ENCODE measurements around the gene TOR2A.

DNA sequence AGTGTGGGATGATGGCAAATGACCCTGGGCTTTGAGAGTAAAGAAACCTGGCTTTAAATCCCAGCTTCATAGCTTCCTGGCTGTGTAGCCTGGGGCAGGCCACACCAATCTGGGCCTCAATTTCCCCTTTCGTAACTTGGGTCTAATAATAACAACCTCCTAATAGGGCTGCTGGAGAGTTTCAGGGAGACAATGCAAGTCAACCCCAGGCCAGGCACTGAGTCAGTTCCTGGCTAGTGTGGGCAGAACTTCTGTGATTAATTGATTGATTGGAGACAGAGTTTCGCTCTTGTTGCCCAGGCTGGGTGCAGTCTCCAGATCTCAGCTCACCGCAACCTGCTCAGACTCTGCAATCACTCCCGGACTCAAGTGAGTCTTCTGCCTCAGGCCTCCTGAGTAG, 46.7 kb upstream of the TOR2A start:
- TF ChIP-seq, protein P1, sequence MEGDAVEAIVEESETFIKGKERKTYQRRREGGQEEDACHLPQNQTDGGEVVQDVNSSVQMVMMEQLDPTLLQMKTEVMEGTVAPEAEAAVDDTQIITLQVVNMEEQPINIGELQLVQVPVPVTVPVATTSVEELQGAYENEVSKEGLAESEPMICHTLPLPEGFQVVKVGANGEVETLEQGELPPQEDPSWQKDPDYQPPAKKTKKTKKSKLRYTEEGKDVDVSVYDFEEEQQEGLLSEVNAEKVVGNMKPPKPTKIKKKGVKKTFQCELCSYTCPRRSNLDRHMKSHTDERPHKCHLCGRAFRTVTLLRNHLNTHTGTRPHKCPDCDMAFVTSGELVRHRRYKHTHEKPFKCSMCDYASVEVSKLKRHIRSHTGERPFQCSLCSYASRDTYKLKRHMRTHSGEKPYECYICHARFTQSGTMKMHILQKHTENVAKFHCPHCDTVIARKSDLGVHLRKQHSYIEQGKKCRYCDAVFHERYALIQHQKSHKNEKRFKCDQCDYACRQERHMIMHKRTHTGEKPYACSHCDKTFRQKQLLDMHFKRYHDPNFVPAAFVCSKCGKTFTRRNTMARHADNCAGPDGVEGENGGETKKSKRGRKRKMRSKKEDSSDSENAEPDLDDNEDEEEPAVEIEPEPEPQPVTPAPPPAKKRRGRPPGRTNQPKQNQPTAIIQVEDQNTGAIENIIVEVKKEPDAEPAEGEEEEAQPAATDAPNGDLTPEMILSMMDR (IDR thresholded peaks at IDR 0.05; ENCODE audit: low read depth, low read length): no peak
- no peak for TF ChIP-seq EZH2phosphoT487 (IDR thresholded peaks at IDR 0.05; ENCODE audit: low read depth)

Measured in OCI-LY3 (cell line).